ENCODE measurements around the gene ZNF341. TPM values are rescaled to one million over a fixed set of nuclear protein-coding genes. Genes with fewer than 3 reads are reported as not detected.

ZNF341 gene
- 1 to 10 TPM; 1.4 to 2.7 TPM for total RNA-seq

GRCh38 chr20:33731693-33732165 lies at the start of gene ZNF341:
Gene ZNF341 (plus strand): TSS chr20:33731996. CDS start chr20:33732022, 26 bp downstream.

GRCh38 chr20:33686100-33686983 lies 45.5 kb upstream of the ZNF341 start, which contains the start of gene E2F1:
Gene E2F1 (minus strand): TSS chr20:33686385. CDS start chr20:33686264, 121 bp downstream.

GRCh38 chr20:33719989-33720709 lies 11.6 kb upstream of the ZNF341 start, which contains the start of gene PXMP4:
Gene PXMP4 (minus strand): TSS chr20:33720310. CDS start chr20:33720207, 103 bp downstream.

GRCh38 chr20:33810885-33811775 lies 79.3 kb downstream of the ZNF341 start, which contains the start of gene CHMP4B:
Gene CHMP4B (plus strand): TSS chr20:33811348. CDS start chr20:33811469, 121 bp downstream.

Other genes starting within 250 kb of the ZNF341 start
- 1 to 10 TPM; 7.7 to 8.6 TPM for gene CBFA2T2, start 241.9 kb upstream of the ZNF341 start, total RNA-seq
- gene C20orf144, start 69.7 kb upstream of the ZNF341 start, total RNA-seq: under 1 TPM; 0.33 to 0.34 TPM
- gene ACTL10, start 65.1 kb upstream of the ZNF341 start, total RNA-seq: 1 to 10 TPM; 2.3 to 2.4 TPM
- 10 to 100 TPM; 24.1 to 27.3 TPM for gene NECAB3, start 57.6 kb upstream of the ZNF341 start, total RNA-seq
- 10 to 100 TPM; 11.4 to 28.3 TPM for gene E2F1, start 45.6 kb upstream of the ZNF341 start, total RNA-seq
- gene PXMP4, start 11.7 kb upstream of the ZNF341 start, total RNA-seq: 1 to 10 TPM; 5.3 to 6.9 TPM
- 10 to 100 TPM; 26.2 to 36.3 TPM for gene CHMP4B, start 79.4 kb downstream of the ZNF341 start, total RNA-seq

All from melanocyte of skin (primary cell).